GM12872 (cell line): ENCODE data around the gene DLG2.

ENCODE experiments used
- CTCF ChIP-seq: IDR thresholded peaks from 3 replicates; pipeline ENCODE4 v1.5.1; 2011; ENCODE audit warnings: low read depth, mild to moderate bottlenecking, low read length, moderate library complexity; ENCODE audit not compliant: insufficient read depth

Gene DLG2

DNA sequence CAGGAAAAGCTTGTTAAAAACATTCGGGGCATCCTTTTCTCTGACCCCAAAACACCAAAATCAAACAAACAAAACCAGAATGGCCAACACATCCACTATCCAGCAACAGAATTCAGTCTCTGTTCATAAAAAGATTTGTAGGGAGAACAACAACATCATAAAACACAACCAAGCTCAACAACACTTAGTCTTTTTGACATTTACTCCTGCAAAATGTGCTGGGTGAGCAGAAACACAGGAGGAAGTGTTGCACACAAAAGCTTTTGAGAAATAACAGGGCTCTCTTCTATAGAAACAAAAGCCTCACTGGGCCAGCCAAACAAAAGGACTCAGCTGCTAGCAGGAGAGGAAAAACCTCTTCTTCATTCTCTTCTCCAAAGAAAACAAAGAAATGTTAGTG, 1604.9 kb downstream of the DLG2 start:
- TF ChIP-seq CTCF = no peak

GRCh38 chr11:84021291-84021690, 1605.9 kb downstream of the DLG2 start:
- no peak for TF ChIP-seq CTCF

DNA sequence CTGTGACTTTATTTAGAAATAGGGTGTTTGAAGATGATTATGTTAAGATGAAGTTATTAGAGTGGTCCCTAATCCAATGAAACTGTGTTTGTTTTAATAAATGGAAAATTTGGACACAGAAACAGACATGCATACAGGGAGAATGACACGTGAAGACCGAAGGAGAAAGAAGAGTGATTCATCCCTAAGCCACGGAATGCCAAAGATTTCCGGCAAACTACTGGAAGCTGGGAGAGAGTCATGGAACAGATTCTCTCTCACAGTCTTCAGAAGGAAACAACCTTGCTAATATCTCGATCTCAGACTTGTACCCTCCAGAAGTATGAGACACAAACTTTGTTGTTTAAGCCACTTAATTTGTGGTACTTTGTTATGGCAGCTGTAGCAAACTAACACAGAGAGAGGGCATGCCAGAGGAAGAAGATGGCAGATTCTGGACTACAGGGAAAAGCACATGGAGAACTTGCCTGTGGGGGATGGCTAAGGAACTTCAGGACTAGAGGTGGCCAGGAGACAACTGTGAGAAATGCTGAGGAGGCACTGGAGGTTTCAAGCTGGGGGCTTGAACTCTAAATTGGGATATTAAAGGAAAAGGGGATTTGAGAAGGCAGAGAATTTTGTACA, 1607.5 kb downstream of the DLG2 start:
- no peak for TF ChIP-seq CTCF

GRCh38 chr11:84014539-84014938, 1612.6 kb downstream of the DLG2 start:
- TF ChIP-seq CTCF = no peak

DNA sequence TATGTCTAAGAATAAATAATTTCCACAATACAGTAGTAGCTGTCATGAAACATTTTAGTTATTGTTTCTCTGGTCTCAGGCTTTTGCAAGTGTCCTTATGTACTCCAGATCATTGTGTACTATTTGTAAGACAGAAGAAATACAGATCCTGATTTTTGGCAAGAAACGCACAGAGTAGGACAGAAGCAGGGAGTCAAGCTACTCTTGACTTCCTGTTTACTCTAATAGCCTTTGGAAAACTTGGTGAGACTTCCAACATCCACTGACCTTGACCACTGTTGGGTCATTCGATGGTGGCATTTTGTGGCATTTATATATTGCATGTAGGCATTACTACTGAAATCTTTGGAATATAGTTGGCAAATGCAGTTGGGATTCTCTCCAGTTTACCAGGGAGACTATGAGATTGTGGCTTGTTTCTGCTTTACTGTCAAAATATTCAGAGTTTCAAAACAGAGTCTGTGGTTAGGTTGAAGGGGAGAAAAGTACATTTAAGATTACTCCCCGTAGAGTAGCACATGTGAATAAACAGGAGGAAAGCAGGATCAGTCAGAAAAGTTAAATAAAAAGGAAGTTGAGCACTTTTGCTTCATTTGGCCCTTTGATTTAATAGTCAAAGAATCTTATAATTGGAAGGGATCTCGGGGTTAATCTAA, 1614.8 kb downstream of the DLG2 start:
- no peak for TF ChIP-seq CTCF

GRCh38 chr11:84003181-84003580, 1624.0 kb downstream of the DLG2 start:
- TF ChIP-seq CTCF = no peak

GRCh38 chr11:83998921-83999320, 1628.2 kb downstream of the DLG2 start:
- no peak for TF ChIP-seq CTCF
